Measurements from ENCODE around the gene CLIP4.

Gene CLIP4

GRCh38 chr2:29162204-29162928 lies 47.2 kb downstream of the CLIP4 start:
- no peak overlapping the region for H2AFZ ChIP-seq (ENCODE audit: low read length)
- TF ChIP-seq EZH2 (IDR thresholded peaks at IDR 0.05; ENCODE audit: borderline replicate concordance, low read length) (no peak), CTCF (IDR thresholded peaks at IDR 0.05; ENCODE audit: low read length) (no peak)
- no peak overlapping the region for H3K27ac ChIP-seq (ENCODE audit: low read depth, low read length, poor library complexity, severe bottlenecking)
- no peaks in the 10 kb centered on the region for H3K4me1 ChIP-seq (ENCODE audit: insufficient read depth, low read length, severe bottlenecking)
- H3F3A ChIP-seq (ENCODE audit: insufficient read depth, low read length), result no peaks in the 10 kb centered on the region
- no peaks in the 10 kb centered on the region for H3K9me3 ChIP-seq (ENCODE audit: low read length)
- H3K9me2 ChIP-seq (ENCODE audit: low read depth, low read length), result no peaks in the 10 kb centered on the region
- no peaks in the 10 kb centered on the region for H3K36me3 ChIP-seq (ENCODE audit: insufficient read depth, low read length)
- no peak overlapping the region for H3K4me3 ChIP-seq (ENCODE audit: low read depth, low read length, poor library complexity, severe bottlenecking)
- no peak overlapping the region for H3K4me2 ChIP-seq (ENCODE audit: low read length)
- H4K20me1 ChIP-seq (ENCODE audit: insufficient read depth, low read length), result no peaks in the 10 kb centered on the region
- no peaks in the 10 kb centered on the region for H3K79me2 ChIP-seq (ENCODE audit: insufficient read depth, low read length)
- no peak overlapping the region for H3K9ac ChIP-seq (ENCODE audit: low read length)
- no peaks in the 10 kb centered on the region for H3K27me3 ChIP-seq (ENCODE audit: insufficient read depth, low read length)

- no peak overlapping the region for H3K4me2 ChIP-seq (ENCODE audit: low read length)
- no peaks in the 10 kb centered on the region for H3F3A ChIP-seq (ENCODE audit: insufficient read depth, low read length)
- no peaks in the 10 kb centered on the region for H3K27me3 ChIP-seq (ENCODE audit: insufficient read depth, low read length)
- no peaks in the 10 kb centered on the region for H3K36me3 ChIP-seq (ENCODE audit: insufficient read depth, low read length)
- H3K9ac ChIP-seq (ENCODE audit: low read length), result no peak overlapping the region
- H2AFZ ChIP-seq (ENCODE audit: low read length), result no peak overlapping the region
- no peaks in the 10 kb centered on the region for H3K9me3 ChIP-seq (ENCODE audit: low read length)
- H3K9me2 ChIP-seq (ENCODE audit: low read depth, low read length), result no peaks in the 10 kb centered on the region
- H3K27ac ChIP-seq (ENCODE audit: low read depth, low read length, poor library complexity, severe bottlenecking), result no peak overlapping the region
- H3K4me1 ChIP-seq (ENCODE audit: insufficient read depth, low read length, severe bottlenecking), result no peaks in the 10 kb centered on the region
- H3K4me3 ChIP-seq (ENCODE audit: low read depth, low read length, poor library complexity, severe bottlenecking), result no peak overlapping the region
- TF ChIP-seq EZH2 (IDR thresholded peaks at IDR 0.05; ENCODE audit: borderline replicate concordance, low read length) (no peak), CTCF (IDR thresholded peaks at IDR 0.05; ENCODE audit: low read length) (no peak)
- no peaks in the 10 kb centered on the region for H3K79me2 ChIP-seq (ENCODE audit: insufficient read depth, low read length)
- no peaks in the 10 kb centered on the region for H4K20me1 ChIP-seq (ENCODE audit: insufficient read depth, low read length)
Measured at GRCh38 chr2:29164091-29164846, 49.1 kb downstream of the CLIP4 start.

DNA sequence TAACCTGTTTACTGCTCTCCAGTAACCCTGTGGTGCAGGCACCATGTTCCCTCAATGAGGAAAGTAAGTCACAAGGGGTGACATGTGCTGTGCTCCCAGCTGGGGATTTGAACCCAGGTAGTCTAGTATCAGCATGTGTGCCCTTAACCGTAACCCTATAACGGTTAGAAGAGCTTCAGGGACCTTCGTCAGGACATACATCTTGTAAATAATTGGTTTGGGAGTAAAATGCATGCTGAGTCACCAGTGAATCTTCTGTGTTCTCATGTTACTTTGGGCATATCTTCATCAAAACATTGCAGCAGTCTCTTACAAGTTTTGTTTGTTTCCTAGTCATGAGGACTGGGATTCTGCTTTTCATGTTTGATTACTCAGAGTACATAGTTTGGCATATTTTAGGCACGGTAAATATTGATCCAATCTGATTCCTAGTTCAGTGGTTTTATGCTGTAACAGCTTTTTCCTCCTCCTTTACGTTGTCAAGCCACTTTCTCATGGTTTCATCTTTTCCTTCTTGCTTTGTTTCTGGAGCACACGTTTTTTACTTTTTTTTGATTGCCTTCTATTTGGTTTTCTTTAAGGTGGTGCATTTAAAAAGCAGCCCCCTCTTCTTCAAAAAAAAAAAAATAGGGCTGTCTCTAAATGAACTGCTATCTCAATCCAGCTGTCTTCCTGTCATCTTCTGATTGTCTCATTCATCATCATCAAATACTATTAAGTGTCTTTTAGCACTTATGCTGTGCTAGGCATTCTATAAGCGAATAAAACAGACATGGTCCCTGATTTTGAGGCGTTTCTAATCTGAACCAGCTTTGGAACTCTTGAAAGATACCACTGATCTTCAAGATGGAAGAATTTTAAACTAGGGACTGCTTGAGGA lies 50.4 kb downstream of the CLIP4 start:
- Histone ChIP-seq H2AFZ (ENCODE audit: low read length) (no peak overlapping the region), H3K4me2 (ENCODE audit: low read length) (no peak overlapping the region), H3K27me3 (ENCODE audit: insufficient read depth, low read length) (no peaks in the 10 kb centered on the region), H3K27ac (ENCODE audit: low read depth, low read length, poor library complexity, severe bottlenecking) (no peak overlapping the region), H4K20me1 (ENCODE audit: insufficient read depth, low read length) (no peaks in the 10 kb centered on the region), H3K4me3 (ENCODE audit: low read depth, low read length, poor library complexity, severe bottlenecking) (no peak overlapping the region), H3K9ac (ENCODE audit: low read length) (no peak overlapping the region), H3F3A (ENCODE audit: insufficient read depth, low read length) (no peaks in the 10 kb centered on the region), H3K79me2 (ENCODE audit: insufficient read depth, low read length) (no peaks in the 10 kb centered on the region), H3K4me1 (ENCODE audit: insufficient read depth, low read length, severe bottlenecking) (no peaks in the 10 kb centered on the region), H3K36me3 (ENCODE audit: insufficient read depth, low read length) (no peaks in the 10 kb centered on the region), H3K9me3 (ENCODE audit: low read length) (no peaks in the 10 kb centered on the region), H3K9me2 (ENCODE audit: low read depth, low read length) (no peaks in the 10 kb centered on the region)
- no peak for TF ChIP-seq EZH2 (IDR thresholded peaks at IDR 0.05; ENCODE audit: borderline replicate concordance, low read length)
- TF ChIP-seq CTCF (IDR thresholded peaks at IDR 0.05; ENCODE audit: low read length), result no peak
